Activated T-cell treated with anti-CD3 and anti-CD28 coated beads, Interleukin-2, amount 50 U/mL, for 4 hours (primary cell): ENCODE measurements around the gene IL1B. TPM values are rescaled to one million over a fixed set of nuclear protein-coding genes. Genes with fewer than 3 reads are reported as not detected.

ENCODE experiments used
- total RNA-seq, 3 donors: library from RNA; stranded (reverse); gene quantifications; one replicate each; pipeline ENCODE4 v1.2.1, GENCODE V29; 2021

Gene IL1B
- total RNA-seq, 3 donors from 2014 or later = 0.42 to 1.6 (median 1.3) TPM

Other genes starting within 250 kb of the IL1B start
- gene SLC20A1, start 190.8 kb downstream of the IL1B start, total RNA-seq = 10 to 100 TPM; 68.2 to 79.7 (median 71.6) TPM
- not detected for gene NT5DC4, start 115.8 kb downstream of the IL1B start, total RNA-seq
- 1 to 10 TPM; 2.7 to 4.1 (median 3.2) TPM for gene CKAP2L, start 72.2 kb downstream of the IL1B start, total RNA-seq
- gene IL1A, start 52.3 kb downstream of the IL1B start, total RNA-seq = 1 to 10 TPM; 2.0 to 4.3 (median 3.8) TPM
- not detected for gene IL37, start 74.4 kb upstream of the IL1B start, total RNA-seq
- not detected for gene IL36G, start 141.2 kb upstream of the IL1B start, total RNA-seq
- not detected for gene IL36A, start 168.7 kb upstream of the IL1B start, total RNA-seq
- not detected for gene IL36B, start 216.1 kb upstream of the IL1B start, total RNA-seq
- 1 to 10 TPM in 2 of 3 donors, under 1 TPM in 1; 0.61 to 3.9 (median 1.6) TPM for gene IL36RN, start 222.4 kb upstream of the IL1B start, total RNA-seq
- not detected for gene IL1F10, start 231.2 kb upstream of the IL1B start, total RNA-seq